HL-60 (cell line): Measurements from ENCODE around the gene MPG.

Experiments
- DNase-seq, 2 experiments: peaks; one replicate each; pipeline ENCODE4 v3.0.0-alpha.2; 2010 to 2020; ENCODE audit warnings: low read depth in 1 of 2, low spot score in 1 of 2
- H3K27ac ChIP-seq: fragments of 250-450 bp; sonication (Bioruptor Pico); replicated peaks from 2 replicates; pipeline ENCODE4 v1.5.1; 2020; ENCODE audit warnings: mild to moderate bottlenecking, moderate library complexity
- H3K27me3 ChIP-seq: fragments of 250-450 bp; sonication (Bioruptor Pico); 2 replicates; pipeline ENCODE4 v1.5.1; 2021; ENCODE audit warnings: mild to moderate bottlenecking, moderate library complexity; ENCODE audit not compliant: insufficient read depth, poor library complexity, severe bottlenecking
- H3K4me3 ChIP-seq: replicated peaks from 2 replicates; pipeline ENCODE4 v1.5.1; 2011; ENCODE audit warnings: mild to moderate bottlenecking, control low read depth, low read length; ENCODE audit not compliant: insufficient read depth
- GABPA ChIP-seq: IDR thresholded peaks from 2 replicates; pipeline ENCODE4 v1.6.1; 2012; ENCODE audit warnings: low read depth
- POLR2AphosphoS5 ChIP-seq: IDR thresholded peaks from 2 replicates; pipeline ENCODE4 v1.6.1; 2012; ENCODE audit warnings: low read depth
- SPI1 ChIP-seq: IDR thresholded peaks from 2 replicates; pipeline ENCODE4 v1.6.1; 2012; ENCODE audit warnings: low read depth, mild to moderate bottlenecking, borderline replicate concordance
- TF ChIP-seq, protein P1 (sequence below): IDR thresholded peaks from one replicate; pipeline ENCODE4 v1.5.1; 2011; ENCODE audit warnings: low read length, control low read depth, inconsistent platforms; ENCODE audit not compliant: insufficient read depth
- TF ChIP-seq, protein P2 (sequence below): IDR thresholded peaks from 2 replicates; pipeline ENCODE4 v1.6.1; 2012; ENCODE audit warnings: low read depth; ENCODE audit not compliant: insufficient replicate concordance

Gene MPG

DNA sequence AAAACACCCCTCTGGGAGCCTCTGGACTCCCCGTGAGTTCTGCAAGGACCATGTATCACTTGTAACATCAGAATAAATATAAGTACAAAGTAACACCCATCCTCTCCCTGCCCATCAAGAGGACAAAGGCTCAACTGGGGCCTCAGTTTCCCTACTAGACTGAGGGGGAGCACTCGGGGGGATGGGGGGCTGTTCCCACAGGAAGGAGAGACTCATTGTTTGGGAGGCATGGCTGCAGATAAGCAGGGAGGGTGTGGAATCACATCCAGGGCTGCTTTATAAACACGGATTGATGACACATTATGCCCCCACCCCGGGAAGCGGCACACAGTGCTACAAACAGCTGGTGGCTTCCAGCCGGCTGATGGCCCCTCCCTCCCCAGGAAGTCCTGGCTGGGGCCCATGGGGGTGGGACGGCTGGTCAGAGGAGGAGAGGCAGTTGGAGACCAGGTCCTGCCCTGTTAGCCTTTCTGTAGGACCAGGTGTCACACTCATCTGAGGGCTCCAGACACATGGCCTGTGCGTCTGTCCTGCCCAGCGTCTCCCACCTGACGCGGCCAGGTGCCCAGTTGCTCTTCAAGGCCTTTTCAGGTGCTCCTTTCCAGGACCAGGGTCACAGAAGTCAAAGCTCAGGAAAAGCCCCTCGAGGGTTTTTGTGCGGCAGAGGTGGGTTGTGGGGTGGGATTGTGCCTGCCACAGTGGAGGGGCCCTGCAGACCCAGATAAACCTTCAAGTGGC, 1.3 kb upstream of the MPG start:
- DNase-seq, result peak; percentile 46 to 63
- H3K27ac ChIP-seq, result peak overlapping the region; percentile 72
- TF ChIP-seq GABPA (no peak), SPI1 (no peak)
- TF ChIP-seq, protein P1, sequence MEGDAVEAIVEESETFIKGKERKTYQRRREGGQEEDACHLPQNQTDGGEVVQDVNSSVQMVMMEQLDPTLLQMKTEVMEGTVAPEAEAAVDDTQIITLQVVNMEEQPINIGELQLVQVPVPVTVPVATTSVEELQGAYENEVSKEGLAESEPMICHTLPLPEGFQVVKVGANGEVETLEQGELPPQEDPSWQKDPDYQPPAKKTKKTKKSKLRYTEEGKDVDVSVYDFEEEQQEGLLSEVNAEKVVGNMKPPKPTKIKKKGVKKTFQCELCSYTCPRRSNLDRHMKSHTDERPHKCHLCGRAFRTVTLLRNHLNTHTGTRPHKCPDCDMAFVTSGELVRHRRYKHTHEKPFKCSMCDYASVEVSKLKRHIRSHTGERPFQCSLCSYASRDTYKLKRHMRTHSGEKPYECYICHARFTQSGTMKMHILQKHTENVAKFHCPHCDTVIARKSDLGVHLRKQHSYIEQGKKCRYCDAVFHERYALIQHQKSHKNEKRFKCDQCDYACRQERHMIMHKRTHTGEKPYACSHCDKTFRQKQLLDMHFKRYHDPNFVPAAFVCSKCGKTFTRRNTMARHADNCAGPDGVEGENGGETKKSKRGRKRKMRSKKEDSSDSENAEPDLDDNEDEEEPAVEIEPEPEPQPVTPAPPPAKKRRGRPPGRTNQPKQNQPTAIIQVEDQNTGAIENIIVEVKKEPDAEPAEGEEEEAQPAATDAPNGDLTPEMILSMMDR, result no peak

DNA sequence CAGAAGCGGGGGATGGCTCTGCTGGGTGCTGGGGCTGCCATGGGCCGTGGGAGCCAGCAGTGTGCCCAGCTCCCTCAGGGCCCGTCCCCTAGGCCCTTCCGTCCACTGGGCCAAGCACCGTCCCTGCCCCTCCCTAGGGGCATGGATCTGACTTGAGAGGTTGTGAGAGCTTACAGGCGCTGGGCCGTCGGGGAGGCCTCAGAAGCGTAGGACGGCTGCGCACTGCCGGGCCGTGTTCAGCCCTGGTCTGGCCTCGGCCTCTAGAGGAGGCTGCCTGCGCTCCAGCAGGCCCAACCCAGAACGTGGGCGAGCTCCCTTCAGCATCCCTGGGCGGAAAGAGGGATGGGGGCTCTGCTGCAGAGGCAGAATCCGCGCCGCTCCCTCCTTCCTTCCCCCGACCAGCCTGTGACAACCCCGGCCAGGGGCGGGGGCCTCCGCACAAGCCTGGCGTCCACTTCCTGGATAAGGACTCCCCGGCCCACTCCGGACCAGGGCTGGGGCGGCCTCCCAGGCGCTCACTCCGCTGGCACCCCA, 685 bp upstream of the MPG start:
- no peak; the same call in 1 of the 2 replicates for TF ChIP-seq POLR2AphosphoS5
- TF ChIP-seq SPI1, result no peak
- Histone ChIP-seq H3K27ac (peak overlapping the region; percentile 72), H3K4me3 (peak overlapping the region; percentile 64), H3K27me3 (peaks cover 8% of the 10 kb centered on the region)
- DNase-seq, result peak in 1 of 2 experiments; percentile 32

More for the DNA sequence above, 1.3 kb upstream of the MPG start:
- Histone ChIP-seq H3K27me3 (peaks cover 12% of the 10 kb centered on the region), H3K4me3 (peak overlapping the region; percentile 64; the same call in 1 of the 2 replicates)

DNA sequence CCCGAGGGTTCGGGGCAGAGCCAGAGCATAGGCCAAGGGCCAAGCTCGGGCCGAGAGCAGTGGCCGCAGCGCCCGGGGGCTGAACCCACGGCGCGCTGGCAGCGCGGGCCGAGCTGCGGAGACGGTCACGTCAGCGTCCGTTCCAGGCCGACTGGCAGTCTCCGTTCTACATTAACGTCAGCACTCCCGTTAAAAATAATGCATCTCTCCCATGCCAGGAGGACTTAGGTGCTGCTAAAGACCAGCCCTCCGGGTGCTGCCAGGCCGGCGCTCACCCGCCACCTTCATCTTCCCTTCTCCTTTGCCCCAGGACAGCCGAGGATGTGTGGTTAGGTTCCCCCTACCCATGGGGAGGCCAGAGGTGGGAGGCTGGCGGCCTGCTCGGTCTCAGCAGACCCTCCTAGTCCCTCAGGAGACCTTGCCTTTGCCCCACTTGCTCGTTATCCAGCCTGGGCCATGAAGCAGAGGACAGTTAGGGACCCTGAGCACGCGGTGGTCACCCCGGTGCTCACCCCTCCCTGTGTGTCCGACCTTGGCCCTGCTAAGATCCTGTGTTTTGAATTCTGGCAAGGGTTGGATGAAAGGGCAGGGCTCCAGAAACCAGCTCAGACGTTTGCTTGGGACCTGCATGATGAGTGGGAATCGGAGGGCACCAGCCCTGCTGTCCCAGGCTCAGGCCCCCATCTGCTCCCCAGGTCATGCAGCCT, 572 bp downstream of the MPG start:
- TF ChIP-seq POLR2AphosphoS5, result no peak
- TF ChIP-seq SPI1, result no peak
- no peak for TF ChIP-seq GABPA
- TF ChIP-seq, protein P2, sequence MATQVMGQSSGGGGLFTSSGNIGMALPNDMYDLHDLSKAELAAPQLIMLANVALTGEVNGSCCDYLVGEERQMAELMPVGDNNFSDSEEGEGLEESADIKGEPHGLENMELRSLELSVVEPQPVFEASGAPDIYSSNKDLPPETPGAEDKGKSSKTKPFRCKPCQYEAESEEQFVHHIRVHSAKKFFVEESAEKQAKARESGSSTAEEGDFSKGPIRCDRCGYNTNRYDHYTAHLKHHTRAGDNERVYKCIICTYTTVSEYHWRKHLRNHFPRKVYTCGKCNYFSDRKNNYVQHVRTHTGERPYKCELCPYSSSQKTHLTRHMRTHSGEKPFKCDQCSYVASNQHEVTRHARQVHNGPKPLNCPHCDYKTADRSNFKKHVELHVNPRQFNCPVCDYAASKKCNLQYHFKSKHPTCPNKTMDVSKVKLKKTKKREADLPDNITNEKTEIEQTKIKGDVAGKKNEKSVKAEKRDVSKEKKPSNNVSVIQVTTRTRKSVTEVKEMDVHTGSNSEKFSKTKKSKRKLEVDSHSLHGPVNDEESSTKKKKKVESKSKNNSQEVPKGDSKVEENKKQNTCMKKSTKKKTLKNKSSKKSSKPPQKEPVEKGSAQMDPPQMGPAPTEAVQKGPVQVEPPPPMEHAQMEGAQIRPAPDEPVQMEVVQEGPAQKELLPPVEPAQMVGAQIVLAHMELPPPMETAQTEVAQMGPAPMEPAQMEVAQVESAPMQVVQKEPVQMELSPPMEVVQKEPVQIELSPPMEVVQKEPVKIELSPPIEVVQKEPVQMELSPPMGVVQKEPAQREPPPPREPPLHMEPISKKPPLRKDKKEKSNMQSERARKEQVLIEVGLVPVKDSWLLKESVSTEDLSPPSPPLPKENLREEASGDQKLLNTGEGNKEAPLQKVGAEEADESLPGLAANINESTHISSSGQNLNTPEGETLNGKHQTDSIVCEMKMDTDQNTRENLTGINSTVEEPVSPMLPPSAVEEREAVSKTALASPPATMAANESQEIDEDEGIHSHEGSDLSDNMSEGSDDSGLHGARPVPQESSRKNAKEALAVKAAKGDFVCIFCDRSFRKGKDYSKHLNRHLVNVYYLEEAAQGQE, result no peak
- TF ChIP-seq, protein P1, result no peak
- Histone ChIP-seq H3K27ac (peak overlapping the region; percentile 55), H3K4me3 (peak overlapping the region; percentile 64), H3K27me3 (no peaks in the 10 kb centered on the region)
- peak in 1 of 2 experiments; percentile 13 for DNase-seq

DNA sequence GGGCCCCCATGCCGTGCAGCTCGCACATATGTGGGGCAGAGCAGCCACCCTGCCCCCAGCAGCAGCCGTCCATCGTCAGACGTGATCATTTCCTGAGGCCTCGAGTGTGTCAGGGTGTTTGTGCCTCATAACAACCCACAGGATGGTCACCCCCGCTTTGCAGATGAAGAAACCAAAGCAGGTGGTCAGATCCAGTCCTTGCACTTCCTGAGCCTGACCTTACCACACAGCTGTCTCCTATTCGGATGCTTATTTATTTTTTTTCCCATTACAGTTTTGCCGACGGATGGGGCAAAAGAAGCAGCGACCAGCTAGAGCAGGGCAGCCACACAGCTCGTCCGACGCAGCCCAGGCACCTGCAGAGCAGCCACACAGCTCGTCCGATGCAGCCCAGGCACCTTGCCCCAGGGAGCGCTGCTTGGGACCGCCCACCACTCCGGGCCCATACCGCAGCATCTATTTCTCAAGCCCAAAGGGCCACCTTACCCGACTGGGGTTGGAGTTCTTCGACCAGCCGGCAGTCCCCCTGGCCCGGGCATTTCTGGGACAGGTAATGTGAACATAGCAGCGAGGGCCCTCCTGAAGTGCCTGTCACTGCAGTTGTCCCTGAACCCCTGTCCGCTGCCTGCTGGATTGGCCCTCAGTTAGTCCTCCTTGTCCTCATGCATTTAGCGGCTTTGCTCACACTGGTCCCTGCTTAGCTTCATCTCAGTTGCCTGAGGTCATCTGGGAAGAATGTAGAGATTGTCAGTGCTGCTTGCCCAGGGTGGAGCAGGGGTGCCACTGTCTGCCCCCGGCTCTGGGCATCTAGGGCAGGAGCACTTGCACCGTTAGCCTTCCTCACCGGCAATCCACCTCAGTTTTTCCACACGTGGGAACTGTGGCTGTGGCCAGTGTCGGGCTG, 1.4 kb downstream of the MPG start:
- Histone ChIP-seq H3K27me3 (no peaks in the 10 kb centered on the region), H3K27ac (peak overlapping the region; percentile 55), H3K4me3 (no peak overlapping the region; the same call in 1 of the 2 replicates)
- no peak for DNase-seq
- no peak for TF ChIP-seq POLR2AphosphoS5
- TF ChIP-seq, protein P2, result no peak
- TF ChIP-seq SPI1, result no peak
- no peak for TF ChIP-seq GABPA
- TF ChIP-seq, protein P1, result no peak
